Fibroblast of skin of back (primary cell): ENCODE measurements around the gene NFAT5. TPM values are rescaled to one million over a fixed set of nuclear protein-coding genes. Genes with fewer than 3 reads are reported as not detected.
"Not testable (repeated sequence)": the region's sequence is repeated elsewhere in the genome, so short reads cannot be mapped to it uniquely, and the experiment has no call there.

Experiments
- DNase-seq: peaks from one replicate; pipeline ENCODE4 v3.0.0-alpha.2; 2013
- polyA plus RNA-seq, 2 experiments: library from polyadenylated mRNA; unstranded; fragments of 120-200 nt; gene quantifications; one replicate each; pipeline ENCODE4 v1.2.1, GENCODE V29; 2013; ENCODE audit not compliant: insufficient read length in 2 of 2

Gene NFAT5, protein sequence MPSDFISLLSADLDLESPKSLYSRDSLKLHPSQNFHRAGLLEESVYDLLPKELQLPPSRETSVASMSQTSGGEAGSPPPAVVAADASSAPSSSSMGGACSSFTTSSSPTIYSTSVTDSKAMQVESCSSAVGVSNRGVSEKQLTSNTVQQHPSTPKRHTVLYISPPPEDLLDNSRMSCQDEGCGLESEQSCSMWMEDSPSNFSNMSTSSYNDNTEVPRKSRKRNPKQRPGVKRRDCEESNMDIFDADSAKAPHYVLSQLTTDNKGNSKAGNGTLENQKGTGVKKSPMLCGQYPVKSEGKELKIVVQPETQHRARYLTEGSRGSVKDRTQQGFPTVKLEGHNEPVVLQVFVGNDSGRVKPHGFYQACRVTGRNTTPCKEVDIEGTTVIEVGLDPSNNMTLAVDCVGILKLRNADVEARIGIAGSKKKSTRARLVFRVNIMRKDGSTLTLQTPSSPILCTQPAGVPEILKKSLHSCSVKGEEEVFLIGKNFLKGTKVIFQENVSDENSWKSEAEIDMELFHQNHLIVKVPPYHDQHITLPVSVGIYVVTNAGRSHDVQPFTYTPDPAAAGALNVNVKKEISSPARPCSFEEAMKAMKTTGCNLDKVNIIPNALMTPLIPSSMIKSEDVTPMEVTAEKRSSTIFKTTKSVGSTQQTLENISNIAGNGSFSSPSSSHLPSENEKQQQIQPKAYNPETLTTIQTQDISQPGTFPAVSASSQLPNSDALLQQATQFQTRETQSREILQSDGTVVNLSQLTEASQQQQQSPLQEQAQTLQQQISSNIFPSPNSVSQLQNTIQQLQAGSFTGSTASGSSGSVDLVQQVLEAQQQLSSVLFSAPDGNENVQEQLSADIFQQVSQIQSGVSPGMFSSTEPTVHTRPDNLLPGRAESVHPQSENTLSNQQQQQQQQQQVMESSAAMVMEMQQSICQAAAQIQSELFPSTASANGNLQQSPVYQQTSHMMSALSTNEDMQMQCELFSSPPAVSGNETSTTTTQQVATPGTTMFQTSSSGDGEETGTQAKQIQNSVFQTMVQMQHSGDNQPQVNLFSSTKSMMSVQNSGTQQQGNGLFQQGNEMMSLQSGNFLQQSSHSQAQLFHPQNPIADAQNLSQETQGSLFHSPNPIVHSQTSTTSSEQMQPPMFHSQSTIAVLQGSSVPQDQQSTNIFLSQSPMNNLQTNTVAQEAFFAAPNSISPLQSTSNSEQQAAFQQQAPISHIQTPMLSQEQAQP (N-terminal part only)
- 10.1 TPM for polyA plus RNA-seq (2013, experiment 1 of 2; ENCODE audit: insufficient read length)
- 11.3 TPM for polyA plus RNA-seq (2013, experiment 2 of 2; ENCODE audit: insufficient read length)

GRCh38 chr16:69565671-69566239 is at the start of gene NFAT5:
Gene NFAT5 (plus strand): TSS chr16:69565966. CDS start chr16:69566302, 336 bp downstream.
- peak; percentile 86 for DNase-seq

DNA sequence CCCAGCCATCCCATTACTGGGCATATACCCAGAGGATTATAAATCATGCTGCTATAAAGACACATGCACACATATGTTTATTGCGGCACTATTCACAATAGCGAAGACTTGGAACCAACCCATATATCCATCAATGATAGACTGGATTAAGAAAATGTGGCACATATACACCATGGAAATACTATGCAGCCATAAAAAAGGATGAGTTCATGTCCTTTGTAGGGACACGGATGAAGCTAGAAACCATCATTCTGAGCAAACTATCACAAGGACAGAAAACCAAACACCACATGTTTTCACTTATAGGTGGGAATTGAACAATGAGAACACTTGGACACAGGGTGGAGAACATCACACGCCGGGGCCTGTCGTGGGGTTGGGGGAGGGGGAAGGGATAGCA is 47.9 kb upstream of the NFAT5 start:
- not testable (repeated sequence) for DNase-seq

- DNase-seq, result no peak
Measured at GRCh38 chr16:69520413-69520799, 45.4 kb upstream of the NFAT5 start.

DNA sequence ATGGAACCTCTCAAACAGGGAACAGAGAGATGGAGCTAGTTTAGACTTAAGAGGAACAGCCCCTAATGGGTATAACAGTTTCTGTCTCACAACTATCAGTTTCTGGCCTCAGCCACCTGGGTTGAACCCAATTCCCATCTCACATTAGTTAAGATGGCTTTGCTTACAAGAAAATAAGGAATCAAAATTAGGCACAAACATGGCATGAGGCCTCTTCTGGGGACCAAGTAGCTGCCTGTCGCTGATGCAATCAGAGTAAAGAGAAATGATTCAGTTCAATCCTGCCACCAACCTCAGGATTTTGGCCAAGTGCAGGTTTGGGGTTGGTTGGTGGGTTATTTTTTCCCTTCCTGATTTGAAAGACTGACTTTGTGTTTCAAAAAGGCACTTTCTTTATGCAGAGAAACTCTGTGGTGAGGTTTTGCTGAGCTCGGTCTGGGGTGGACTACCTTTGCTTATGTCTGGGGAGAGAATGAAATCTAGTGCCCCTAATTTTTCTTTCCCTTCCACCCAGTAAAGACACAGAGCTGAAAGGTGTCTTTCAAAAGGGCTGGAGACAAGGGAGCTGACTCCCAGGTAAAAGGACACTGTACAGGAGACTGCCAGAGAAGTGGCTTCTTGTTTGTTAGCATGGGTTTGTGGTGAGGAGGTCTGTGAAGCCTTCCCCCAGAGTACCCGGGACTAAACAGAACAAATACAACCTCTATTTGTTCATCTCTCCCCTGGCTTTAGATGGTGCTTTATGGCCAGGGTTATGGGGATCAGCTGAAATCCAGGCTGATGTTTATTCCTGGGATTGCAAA is 44.8 kb upstream of the NFAT5 start:
- peak; percentile 53 for DNase-seq

GRCh38 chr16:69522041-69522578 is 43.7 kb upstream of the NFAT5 start:
- no peak for DNase-seq

DNA sequence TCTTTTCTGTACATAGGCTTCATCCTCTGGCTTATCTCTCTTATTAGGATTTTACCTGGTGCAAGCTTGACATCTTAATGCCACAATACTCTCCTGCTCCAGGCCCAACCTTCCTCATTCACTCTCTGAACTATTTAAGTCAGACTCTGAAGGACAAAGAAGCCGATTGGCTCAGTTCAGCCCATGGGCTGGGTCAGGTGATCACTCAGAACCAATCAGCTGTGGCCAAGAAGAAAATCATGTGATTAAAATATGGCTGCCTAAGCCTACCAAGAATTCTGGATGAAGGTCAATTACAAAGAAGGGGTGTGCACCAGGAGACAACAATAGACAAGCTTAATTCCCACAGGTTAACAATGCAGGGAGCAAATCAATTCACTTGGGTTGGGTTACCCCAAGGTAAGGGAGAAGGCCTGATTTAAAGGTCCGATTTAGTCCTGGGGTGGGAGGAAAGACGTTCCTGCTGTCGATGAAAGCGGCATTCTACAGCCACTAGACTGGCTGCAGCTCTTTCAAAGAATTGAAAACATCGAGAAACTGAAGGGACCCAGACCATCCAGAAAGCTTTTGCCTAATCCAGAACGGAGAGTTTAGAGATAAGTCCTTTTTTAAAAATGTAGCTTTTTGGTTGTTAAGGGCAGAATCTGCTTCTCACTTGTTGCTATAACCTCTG is 42.9 kb upstream of the NFAT5 start:
- DNase-seq, result no peak

GRCh38 chr16:69523566-69524305 is 42.0 kb upstream of the NFAT5 start:
- DNase-seq, result no peak

DNA sequence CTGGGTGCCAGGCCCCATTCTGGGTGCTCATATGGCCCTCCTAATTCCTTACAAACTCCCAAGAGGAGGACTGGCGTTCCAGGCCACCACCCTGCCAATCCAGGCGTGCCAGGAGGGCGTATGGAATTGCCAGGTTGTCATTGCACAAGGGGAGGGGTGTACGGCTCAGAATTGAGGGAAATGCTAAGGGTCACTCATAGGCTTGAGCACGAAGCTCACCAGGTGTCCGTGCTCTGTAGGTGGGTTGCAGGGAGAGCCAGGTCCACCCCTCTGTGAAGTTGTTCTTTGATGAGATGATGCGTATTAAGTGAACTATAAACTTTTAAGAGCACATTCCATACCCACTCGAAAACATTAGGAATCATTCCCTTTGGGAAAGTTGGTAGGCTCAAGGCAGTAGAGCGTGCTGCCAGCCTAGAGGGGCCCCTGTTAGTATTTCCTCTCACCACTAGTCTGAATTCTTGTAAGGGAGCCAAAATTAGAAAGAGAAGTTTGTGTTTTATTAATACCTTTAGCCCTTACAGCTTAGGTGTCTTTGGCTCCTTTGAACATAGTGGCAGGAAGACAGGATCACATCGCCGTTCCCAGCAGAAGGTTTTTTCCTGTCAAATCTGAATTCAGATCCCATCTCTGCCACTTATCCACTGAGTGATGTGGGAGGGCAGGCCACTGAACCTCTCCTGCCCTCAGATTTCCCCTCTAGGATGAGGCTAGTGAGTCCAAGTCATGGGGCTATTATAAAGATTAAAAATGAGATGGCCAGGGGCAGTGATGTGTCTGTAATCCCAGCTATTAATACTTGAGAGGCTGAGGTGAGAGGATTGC is 38.7 kb upstream of the NFAT5 start:
- no peak for DNase-seq

DNA sequence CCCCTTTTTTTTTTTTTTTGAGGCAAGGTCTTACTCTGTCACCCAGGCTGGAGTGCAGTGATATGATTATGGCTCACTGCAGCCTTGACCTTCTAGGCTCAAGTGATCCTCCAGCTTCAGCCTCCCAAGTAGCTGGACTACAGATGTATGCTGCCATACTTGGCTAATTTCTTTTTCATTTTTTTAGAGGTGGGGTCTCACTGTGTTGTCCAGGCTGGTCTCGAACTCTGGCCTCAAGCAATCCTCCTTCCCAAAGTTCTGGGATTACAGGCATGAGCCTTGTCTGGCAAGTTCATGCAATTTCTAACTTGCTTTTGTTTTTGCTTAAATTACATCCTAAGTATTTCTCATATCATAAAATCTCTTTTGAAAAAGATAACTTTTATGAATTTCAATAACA is 33.8 kb upstream of the NFAT5 start:
- DNase-seq, result no peak

DNA sequence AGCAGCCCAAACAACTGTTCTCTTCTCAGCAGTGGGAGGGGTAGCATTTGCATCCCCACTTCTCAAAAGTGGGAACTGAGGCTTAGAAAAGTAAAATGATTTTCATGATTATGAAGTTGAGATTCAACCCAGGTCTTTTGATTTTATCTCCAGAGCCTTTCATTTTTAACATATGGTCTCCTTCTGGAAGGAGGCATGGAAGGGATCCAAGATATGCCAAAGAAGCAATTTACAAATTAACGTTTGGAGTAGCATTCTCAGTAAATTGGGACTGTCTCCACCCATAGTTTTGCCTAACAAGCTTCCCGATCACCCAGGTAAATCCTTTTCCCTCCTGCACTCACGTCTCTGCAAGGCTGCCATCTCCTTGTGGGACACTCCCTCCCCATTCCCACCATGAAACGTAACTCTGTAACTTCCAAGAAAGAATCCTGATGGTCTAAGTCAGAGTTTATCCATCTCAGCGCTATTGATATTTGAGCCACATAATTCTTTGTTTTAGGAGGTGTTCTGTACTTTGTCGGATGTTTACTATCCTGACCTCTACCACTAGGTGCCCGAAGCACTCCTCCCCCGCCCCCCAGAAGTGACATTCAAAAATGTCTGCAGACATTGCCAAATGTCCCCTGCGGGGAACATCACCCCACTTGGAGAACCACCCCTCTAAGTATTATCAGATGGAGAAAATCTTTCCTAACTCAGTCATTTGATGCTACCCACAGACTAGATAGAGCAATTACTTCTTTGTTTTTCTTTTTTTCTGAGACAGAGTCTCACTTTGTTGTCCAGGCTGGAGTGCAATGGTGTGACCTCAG is 32.9 kb upstream of the NFAT5 start:
- peak; percentile 43 for DNase-seq

- no peak for DNase-seq
Measured at GRCh38 chr16:69534720-69535119, 31.0 kb upstream of the NFAT5 start.

- peak; percentile 67 for DNase-seq
Measured at GRCh38 chr16:69535123-69536050, 30.4 kb upstream of the NFAT5 start.

DNA sequence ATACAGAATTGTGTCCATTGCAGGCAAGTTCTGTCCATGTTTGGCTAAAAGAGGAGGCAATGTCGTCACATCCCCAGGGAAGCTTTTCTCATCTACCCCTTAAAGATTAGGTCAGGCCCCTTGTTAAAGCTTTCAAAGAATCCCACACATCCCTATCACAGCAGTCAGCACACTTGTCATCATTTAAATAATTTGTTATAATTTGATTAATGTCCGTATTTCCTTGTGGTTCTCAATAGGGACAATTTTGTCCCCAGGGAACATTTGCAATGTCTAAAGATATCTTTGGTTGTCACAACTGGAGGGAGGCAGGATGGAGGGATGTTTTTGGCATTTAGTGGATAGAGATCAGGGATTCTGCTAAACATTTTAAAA is 28.1 kb upstream of the NFAT5 start:
- no peak for DNase-seq

DNA sequence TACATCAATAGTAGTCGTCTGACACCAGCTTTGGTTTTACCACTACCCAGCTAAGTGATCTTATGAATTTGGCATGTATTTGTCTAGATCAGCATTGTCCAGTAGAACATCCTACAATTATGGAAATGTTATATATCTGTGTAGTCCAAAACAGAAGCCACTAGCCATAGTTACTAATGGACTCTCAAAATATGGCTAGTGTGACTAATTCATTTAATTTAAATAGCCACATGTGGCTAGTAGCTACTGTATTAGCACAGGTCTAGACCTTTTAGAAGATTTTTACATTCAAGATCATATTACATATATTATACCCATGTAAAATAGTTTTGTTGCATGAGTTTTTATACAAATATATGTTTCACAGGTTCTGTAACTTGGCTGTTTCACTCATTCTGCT is 27.0 kb upstream of the NFAT5 start:
- DNase-seq, result no peak

- no peak for DNase-seq
Measured at GRCh38 chr16:69542974-69543373, 22.8 kb upstream of the NFAT5 start.

GRCh38 chr16:69544088-69544487 is 21.7 kb upstream of the NFAT5 start:
- no peak for DNase-seq

GRCh38 chr16:69546663-69547062 is 19.1 kb upstream of the NFAT5 start:
- not testable (repeated sequence) for DNase-seq
